SK-N-MC (cell line): Measurements from ENCODE around the gene SNX9.

Experiments
- EZH2 ChIP-seq: fragments of 200-600 bp; sonication (generic); IDR thresholded peaks from one replicate; pipeline ENCODE4 v1.6.1; 2017; ENCODE audit warnings: antibody characterized with exemption
- POLR2AphosphoS5 ChIP-seq: IDR thresholded peaks from 2 replicates; pipeline ENCODE4 v1.6.1; 2012; ENCODE audit warnings: mild to moderate bottlenecking, low read depth, low read length, borderline replicate concordance

- TF ChIP-seq POLR2AphosphoS5: no peak
- TF ChIP-seq EZH2: no peak
Observed at GRCh38 chr6:157961153-157961831, 138.2 kb downstream of the SNX9 start.
